HepG2 (cell line): Measurements from ENCODE around the gene TMEM174. TPM values are rescaled to one million over a fixed set of nuclear protein-coding genes. Genes with fewer than 3 reads are reported as not detected.

ENCODE experiments used
- ATAC-seq: fragments of 200-7000 bp; cut with Tn5 transposase; 3 replicates; pipeline ENCODE4 v1.9.1; 2020; ENCODE audit warnings: mild to moderate bottlenecking, moderate library complexity
- BruUV-seq: library from RNA; stranded (reverse); fragments of 400-500 nt; replicated peaks from 2 replicates; lab custom pipeline; 2021; lab: Mats Ljungman, UMichigan
- CTCF ChIA-PET: fragments of 300-600 bp; formaldehyde crosslinking; extraction: SDS; loops from one replicate; lab custom pipeline; 2021; ENCODE audit warnings: low total read pairs, inconsistent platforms, low intra/inter-chr PET ratio; lab: Yijun Ruan, JAX
- POLR2A ChIA-PET: fragments of 350-600 bp; sonication (Branson Sonifier 250); formaldehyde crosslinking; loops from one replicate; lab custom pipeline; 2020; ENCODE audit warnings: antibody characterized with exemption, inconsistent platforms; lab: Yijun Ruan, JAX
- DNase-seq: peaks from one replicate; pipeline ENCODE4 v3.0.0-alpha.2; 2015; ENCODE audit warnings: low spot score
- FAIRE-seq: peaks from 3 replicates; lab custom pipeline; 2011; peaks lifted over from hg19 to GRCh38; lab: Jason Lieb, UNC
- H2AFZ ChIP-seq: one replicate; pipeline ENCODE4 v1.6.1; 2011; ENCODE audit warnings: low read length, inconsistent platforms
- H3K27ac ChIP-seq: fragments of 300-600 bp; 3 replicates; pipeline ENCODE4 v1.8.0; 2011; ENCODE audit warnings: mixed run types, mild to moderate bottlenecking, mixed read lengths, low read length, inconsistent platforms; ENCODE audit not compliant: insufficient read depth; ENCODE audit errors: extremely low read length
- H3K27me3 ChIP-seq, 2 experiments: fragments of 200-600 bp in 1 of 2; 2 replicates in 1 of 2; 3 replicates in 1 of 2; pipeline versions ENCODE4 v1.6.0 to v1.8.0; 2011; ENCODE audit warnings: low read length in 2 of 2, mild to moderate bottlenecking in 2 of 2, moderate library complexity in 2 of 2, inconsistent platforms in 1 of 2; ENCODE audit not compliant: insufficient read depth in 2 of 2, control insufficient read depth in 1 of 2
- H3K36me3 ChIP-seq, 2 experiments: fragments of 200-600 bp in 1 of 2; replicated peaks in 1 of 2; 2 replicates in 1 of 2; 3 replicates in 1 of 2; pipeline versions ENCODE4 v1.5.1 to v1.8.0; 2011; ENCODE audit warnings: low read length in 2 of 2, inconsistent platforms in 1 of 2; ENCODE audit not compliant: insufficient read depth in 2 of 2, control insufficient read depth in 1 of 2
- H3K4me1 ChIP-seq: 2 replicates; pipeline ENCODE4 v1.5.1; 2012; ENCODE audit warnings: low read length, inconsistent platforms; ENCODE audit not compliant: insufficient read depth
- H3K4me2 ChIP-seq: 2 replicates; pipeline ENCODE4 v1.6.0; 2011; ENCODE audit warnings: low read depth, low read length, inconsistent platforms
- H3K4me3 ChIP-seq, 3 experiments: fragments of 200-600 bp in 1 of 3; sonication (generic), shearing (Covaris generic) in 1 of 3; replicated peaks in 1 of 3; 2 replicates each; pipeline ENCODE4 v1.5.1; 2011 to 2016; ENCODE audit warnings: low read length in 3 of 3, inconsistent platforms in 2 of 3, low read depth in 2 of 3, mild to moderate bottlenecking in 2 of 3, control low read depth in 1 of 3, mixed read lengths in 1 of 3; ENCODE audit not compliant: insufficient read depth in 1 of 3
- H3K79me2 ChIP-seq: one replicate; pipeline ENCODE4 v1.6.1; 2011; ENCODE audit warnings: low read length, inconsistent platforms; ENCODE audit not compliant: insufficient read depth
- H3K9ac ChIP-seq: 2 replicates; pipeline ENCODE4 v1.6.0; 2011; ENCODE audit warnings: mild to moderate bottlenecking, low read depth, low read length, inconsistent platforms; ENCODE audit not compliant: insufficient read depth
- H3K9me3 ChIP-seq: 2 replicates; pipeline ENCODE4 v1.5.1; 2012; ENCODE audit warnings: mild to moderate bottlenecking, low read length
- H4K20me1 ChIP-seq: 2 replicates; pipeline ENCODE4 v1.6.0; 2011; ENCODE audit warnings: inconsistent platforms, mild to moderate bottlenecking, low read length, moderate library complexity; ENCODE audit not compliant: insufficient read depth
- ATRX ChIP-seq: sonication (generic); formaldehyde crosslinking; IDR thresholded peaks from 2 replicates; pipeline ENCODE4 v1.4.0; 2020; ENCODE audit warnings: missing genetic modification reagents, borderline replicate concordance
- ZFP37 ChIP-seq: sonication (generic); formaldehyde crosslinking; IDR thresholded peaks from 2 replicates; pipeline ENCODE4 v1.4.0; 2020; ENCODE audit warnings: missing genetic modification reagents, borderline replicate concordance
- ZNF143 ChIP-seq: sonication (generic); formaldehyde crosslinking; IDR thresholded peaks from 2 replicates; pipeline ENCODE4 v1.4.0; 2020; ENCODE audit warnings: missing genetic modification reagents
- ZNF160 ChIP-seq: sonication (generic); formaldehyde crosslinking; IDR thresholded peaks from 2 replicates; pipeline ENCODE4 v1.8.0; 2022; ENCODE audit warnings: mild to moderate bottlenecking, inconsistent platforms, missing genetic modification reagents
- ZNF34 ChIP-seq: sonication (generic); formaldehyde crosslinking; IDR thresholded peaks from 2 replicates; pipeline ENCODE4 v1.4.0; 2020; ENCODE audit warnings: mild to moderate bottlenecking, missing genetic modification reagents, borderline replicate concordance
- ZNF510 ChIP-seq: sonication (generic); formaldehyde crosslinking; IDR thresholded peaks from 2 replicates; pipeline ENCODE4 v1.4.0; 2020; ENCODE audit warnings: low read depth, mild to moderate bottlenecking, missing genetic modification reagents
- ZNF563 ChIP-seq: sonication (generic); formaldehyde crosslinking; IDR thresholded peaks from 2 replicates; pipeline ENCODE4 v1.8.0; 2022; ENCODE audit warnings: mild to moderate bottlenecking, moderate library complexity, missing genetic modification reagents
- ZNF678 ChIP-seq: sonication (generic); formaldehyde crosslinking; IDR thresholded peaks from 2 replicates; pipeline ENCODE4 v1.4.0; 2020; ENCODE audit warnings: mild to moderate bottlenecking, missing genetic modification reagents
- in situ Hi-C: cut with HindIII; loops from 2 replicates; pipeline ENCODE4 v1.10.0; 2017; ENCODE audit warnings: low pct_unique_long_range_greater_than_20kb; ENCODE audit not compliant: extremely low pct_ligation_motif_present
- intact Hi-C: fragments of 100-400 bp; cut with micrococcal nuclease; formaldehyde crosslinking; loops from one replicate; pipeline ENCODE4 v1.10.0; 2022; ENCODE audit not compliant: unreplicated experiment
- polyA plus RNA-seq, 8 experiments: library from polyadenylated mRNA; depleted of rRNA in 3 of 8; stranded (reverse) in 7 of 8; unstranded in 1 of 8; fragments of >200 nt; fragmentation: Illumina TruSeq in 4 of 8; extraction: Trizol in 4 of 8; gene quantifications; 2 replicates each; pipeline versions ENCODE4 v1.2.1 to v1.2.3, GENCODE V29; 2011 to 2016; ENCODE audit warnings: low read depth in 4 of 8, missing spikeins in 1 of 8, mixed read lengths in 1 of 8; ENCODE audit not compliant: insufficient read depth in 1 of 8
- total RNA-seq, 5 experiments: library from RNA; depleted of rRNA; stranded (reverse); fragments of >200 nt; fragmentation: Illumina TruSeq; extraction: Trizol; gene quantifications; 2 replicates each; pipeline ENCODE4 v1.2.3, GENCODE V29; 2016; ENCODE audit warnings: low read depth in 1 of 5
- TF ChIP-seq, protein P1 (sequence below): sonication (generic); formaldehyde crosslinking; IDR thresholded peaks from 2 replicates; pipeline ENCODE4 v1.5.1; 2020; ENCODE audit warnings: mild to moderate bottlenecking, missing genetic modification reagents, moderate library complexity
- TF ChIP-seq, protein P2 (sequence below): sonication (generic); formaldehyde crosslinking; IDR thresholded peaks from 2 replicates; pipeline ENCODE4 v1.8.1; 2022; ENCODE audit warnings: mild to moderate bottlenecking, missing genetic modification reagents
- TF ChIP-seq, protein P3 (sequence below): sonication (generic); formaldehyde crosslinking; IDR thresholded peaks from 2 replicates; pipeline ENCODE4 v1.4.0; 2020; ENCODE audit warnings: missing genetic modification reagents, borderline replicate concordance
- TF ChIP-seq, protein P4 (sequence below): sonication (generic); formaldehyde crosslinking; IDR thresholded peaks from 2 replicates; pipeline ENCODE4 v1.4.0; 2020; ENCODE audit warnings: mild to moderate bottlenecking, missing genetic modification reagents
- TF ChIP-seq, protein P5 (sequence below): sonication (generic); formaldehyde crosslinking; IDR thresholded peaks from 2 replicates; pipeline ENCODE4 v1.8.1; 2023; ENCODE audit warnings: mild to moderate bottlenecking, missing genetic modification reagents

Gene TMEM174
- total and polyA plus RNA-seq, 2 of the 13 experiments (the other 11 are each of a cell fraction or from before 2014, with no cell fraction given) = not detected

DNA sequence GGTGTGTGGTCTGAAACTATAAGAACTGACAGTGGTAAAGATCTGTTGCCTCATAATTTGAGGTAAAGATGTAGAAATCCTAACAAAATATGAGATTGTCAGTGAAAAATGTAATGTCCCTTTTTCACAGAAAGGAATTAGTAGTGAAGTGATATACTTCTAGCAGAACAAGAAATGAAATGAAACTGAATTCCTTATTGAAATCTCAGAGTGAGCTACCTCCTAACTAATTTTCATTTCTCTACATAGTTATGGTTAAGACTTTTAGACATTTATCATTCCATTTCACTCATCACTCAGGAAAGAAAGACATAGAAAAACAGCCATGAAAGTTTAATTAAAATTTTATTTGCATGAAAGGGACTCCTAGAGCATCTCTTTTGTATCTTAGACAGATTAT, 48.7 kb downstream of the TMEM174 start:
- H3K27ac ChIP-seq = no peak overlapping the region
- ATAC-seq (no peak), DNase-seq (no peak), FAIRE-seq (no peak)
- no peak overlapping the region for H2AFZ ChIP-seq
- in situ Hi-C loops (no loop called here), intact Hi-C loops (no loop called here)
- H3K4me3 ChIP-seq = no peak overlapping the region
- no peaks in the 10 kb centered on the region for H3K9me3 ChIP-seq
- no peak overlapping the region for H3K9ac ChIP-seq
- no peaks in the 10 kb centered on the region for H3K4me1 ChIP-seq
- no peak overlapping the region for H3K4me2 ChIP-seq
- H3K36me3 ChIP-seq = no peaks in the 10 kb centered on the region
- no peaks in the 10 kb centered on the region for H4K20me1 ChIP-seq
- BruUV-seq = no TSS peak
- CTCF ChIA-PET = no interaction called here
- H3K79me2 ChIP-seq = no peaks in the 10 kb centered on the region
- peaks cover 2 to 15% of the 10 kb centered on the region in 2 experiments; a peak in 2 of 5 replicates for H3K27me3 ChIP-seq
- POLR2A ChIA-PET = no interaction called here
- TF ChIP-seq ATRX (no peak), ZFP37 (CRISPR knock-in tag) (no peak), ZNF34 (CRISPR knock-in tag) (no peak), ZNF510 (CRISPR knock-in tag) (no peak), ZNF678 (CRISPR knock-in tag) (no peak), ZNF143 (CRISPR knock-in tag) (no peak), ZNF563 (CRISPR knock-in tag) (no peak), ZNF160 (CRISPR knock-in tag) (no peak)
- TF ChIP-seq, protein P1, sequence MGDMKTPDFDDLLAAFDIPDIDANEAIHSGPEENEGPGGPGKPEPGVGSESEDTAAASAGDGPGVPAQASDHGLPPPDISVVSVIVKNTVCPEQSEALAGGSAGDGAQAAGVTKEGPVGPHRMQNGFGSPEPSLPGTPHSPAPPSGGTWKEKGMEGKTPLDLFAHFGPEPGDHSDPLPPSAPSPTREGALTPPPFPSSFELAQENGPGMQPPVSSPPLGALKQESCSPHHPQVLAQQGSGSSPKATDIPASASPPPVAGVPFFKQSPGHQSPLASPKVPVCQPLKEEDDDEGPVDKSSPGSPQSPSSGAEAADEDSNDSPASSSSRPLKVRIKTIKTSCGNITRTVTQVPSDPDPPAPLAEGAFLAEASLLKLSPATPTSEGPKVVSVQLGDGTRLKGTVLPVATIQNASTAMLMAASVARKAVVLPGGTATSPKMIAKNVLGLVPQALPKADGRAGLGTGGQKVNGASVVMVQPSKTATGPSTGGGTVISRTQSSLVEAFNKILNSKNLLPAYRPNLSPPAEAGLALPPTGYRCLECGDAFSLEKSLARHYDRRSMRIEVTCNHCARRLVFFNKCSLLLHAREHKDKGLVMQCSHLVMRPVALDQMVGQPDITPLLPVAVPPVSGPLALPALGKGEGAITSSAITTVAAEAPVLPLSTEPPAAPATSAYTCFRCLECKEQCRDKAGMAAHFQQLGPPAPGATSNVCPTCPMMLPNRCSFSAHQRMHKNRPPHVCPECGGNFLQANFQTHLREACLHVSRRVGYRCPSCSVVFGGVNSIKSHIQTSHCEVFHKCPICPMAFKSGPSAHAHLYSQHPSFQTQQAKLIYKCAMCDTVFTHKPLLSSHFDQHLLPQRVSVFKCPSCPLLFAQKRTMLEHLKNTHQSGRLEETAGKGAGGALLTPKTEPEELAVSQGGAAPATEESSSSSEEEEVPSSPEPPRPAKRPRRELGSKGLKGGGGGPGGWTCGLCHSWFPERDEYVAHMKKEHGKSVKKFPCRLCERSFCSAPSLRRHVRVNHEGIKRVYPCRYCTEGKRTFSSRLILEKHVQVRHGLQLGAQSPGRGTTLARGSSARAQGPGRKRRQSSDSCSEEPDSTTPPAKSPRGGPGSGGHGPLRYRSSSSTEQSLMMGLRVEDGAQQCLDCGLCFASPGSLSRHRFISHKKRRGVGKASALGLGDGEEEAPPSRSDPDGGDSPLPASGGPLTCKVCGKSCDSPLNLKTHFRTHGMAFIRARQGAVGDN (CRISPR knock-in tag) = no peak
- TF ChIP-seq, protein P2, sequence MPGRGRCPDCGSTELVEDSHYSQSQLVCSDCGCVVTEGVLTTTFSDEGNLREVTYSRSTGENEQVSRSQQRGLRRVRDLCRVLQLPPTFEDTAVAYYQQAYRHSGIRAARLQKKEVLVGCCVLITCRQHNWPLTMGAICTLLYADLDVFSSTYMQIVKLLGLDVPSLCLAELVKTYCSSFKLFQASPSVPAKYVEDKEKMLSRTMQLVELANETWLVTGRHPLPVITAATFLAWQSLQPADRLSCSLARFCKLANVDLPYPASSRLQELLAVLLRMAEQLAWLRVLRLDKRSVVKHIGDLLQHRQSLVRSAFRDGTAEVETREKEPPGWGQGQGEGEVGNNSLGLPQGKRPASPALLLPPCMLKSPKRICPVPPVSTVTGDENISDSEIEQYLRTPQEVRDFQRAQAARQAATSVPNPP (CRISPR knock-in tag) = no peak
- TF ChIP-seq, protein P3, sequence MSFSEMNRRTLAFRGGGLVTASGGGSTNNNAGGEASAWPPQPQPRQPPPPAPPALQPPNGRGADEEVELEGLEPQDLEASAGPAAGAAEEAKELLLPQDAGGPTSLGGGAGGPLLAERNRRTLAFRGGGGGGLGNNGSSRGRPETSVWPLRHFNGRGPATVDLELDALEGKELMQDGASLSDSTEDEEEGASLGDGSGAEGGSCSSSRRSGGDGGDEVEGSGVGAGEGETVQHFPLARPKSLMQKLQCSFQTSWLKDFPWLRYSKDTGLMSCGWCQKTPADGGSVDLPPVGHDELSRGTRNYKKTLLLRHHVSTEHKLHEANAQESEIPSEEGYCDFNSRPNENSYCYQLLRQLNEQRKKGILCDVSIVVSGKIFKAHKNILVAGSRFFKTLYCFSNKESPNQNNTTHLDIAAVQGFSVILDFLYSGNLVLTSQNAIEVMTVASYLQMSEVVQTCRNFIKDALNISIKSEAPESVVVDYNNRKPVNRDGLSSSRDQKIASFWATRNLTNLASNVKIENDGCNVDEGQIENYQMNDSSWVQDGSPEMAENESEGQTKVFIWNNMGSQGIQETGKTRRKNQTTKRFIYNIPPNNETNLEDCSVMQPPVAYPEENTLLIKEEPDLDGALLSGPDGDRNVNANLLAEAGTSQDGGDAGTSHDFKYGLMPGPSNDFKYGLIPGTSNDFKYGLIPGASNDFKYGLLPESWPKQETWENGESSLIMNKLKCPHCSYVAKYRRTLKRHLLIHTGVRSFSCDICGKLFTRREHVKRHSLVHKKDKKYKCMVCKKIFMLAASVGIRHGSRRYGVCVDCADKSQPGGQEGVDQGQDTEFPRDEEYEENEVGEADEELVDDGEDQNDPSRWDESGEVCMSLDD = no peak
- TF ChIP-seq, protein P4, sequence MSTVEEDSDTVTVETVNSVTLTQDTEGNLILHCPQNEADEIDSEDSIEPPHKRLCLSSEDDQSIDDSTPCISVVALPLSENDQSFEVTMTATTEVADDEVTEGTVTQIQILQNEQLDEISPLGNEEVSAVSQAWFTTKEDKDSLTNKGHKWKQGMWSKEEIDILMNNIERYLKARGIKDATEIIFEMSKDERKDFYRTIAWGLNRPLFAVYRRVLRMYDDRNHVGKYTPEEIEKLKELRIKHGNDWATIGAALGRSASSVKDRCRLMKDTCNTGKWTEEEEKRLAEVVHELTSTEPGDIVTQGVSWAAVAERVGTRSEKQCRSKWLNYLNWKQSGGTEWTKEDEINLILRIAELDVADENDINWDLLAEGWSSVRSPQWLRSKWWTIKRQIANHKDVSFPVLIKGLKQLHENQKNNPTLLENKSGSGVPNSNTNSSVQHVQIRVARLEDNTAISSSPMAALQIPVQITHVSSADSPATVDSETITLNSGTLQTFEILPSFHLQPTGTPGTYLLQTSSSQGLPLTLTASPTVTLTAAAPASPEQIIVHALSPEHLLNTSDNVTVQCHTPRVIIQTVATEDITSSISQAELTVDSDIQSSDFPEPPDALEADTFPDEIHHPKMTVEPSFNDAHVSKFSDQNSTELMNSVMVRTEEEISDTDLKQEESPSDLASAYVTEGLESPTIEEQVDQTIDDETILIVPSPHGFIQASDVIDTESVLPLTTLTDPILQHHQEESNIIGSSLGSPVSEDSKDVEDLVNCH (CRISPR knock-in tag) = no peak
- TF ChIP-seq, protein P5, sequence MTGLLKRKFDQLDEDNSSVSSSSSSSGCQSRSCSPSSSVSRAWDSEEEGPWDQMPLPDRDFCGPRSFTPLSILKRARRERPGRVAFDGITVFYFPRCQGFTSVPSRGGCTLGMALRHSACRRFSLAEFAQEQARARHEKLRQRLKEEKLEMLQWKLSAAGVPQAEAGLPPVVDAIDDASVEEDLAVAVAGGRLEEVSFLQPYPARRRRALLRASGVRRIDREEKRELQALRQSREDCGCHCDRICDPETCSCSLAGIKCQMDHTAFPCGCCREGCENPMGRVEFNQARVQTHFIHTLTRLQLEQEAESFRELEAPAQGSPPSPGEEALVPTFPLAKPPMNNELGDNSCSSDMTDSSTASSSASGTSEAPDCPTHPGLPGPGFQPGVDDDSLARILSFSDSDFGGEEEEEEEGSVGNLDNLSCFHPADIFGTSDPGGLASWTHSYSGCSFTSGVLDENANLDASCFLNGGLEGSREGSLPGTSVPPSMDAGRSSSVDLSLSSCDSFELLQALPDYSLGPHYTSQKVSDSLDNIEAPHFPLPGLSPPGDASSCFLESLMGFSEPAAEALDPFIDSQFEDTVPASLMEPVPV (CRISPR knock-in tag) = no peak
